HG03039 (cell line): Measurements from ENCODE around the gene RGPD3.
"Not testable (repeated sequence)": the region's sequence is repeated elsewhere in the genome, so short reads cannot be mapped to it uniquely, and the experiment has no call there.

ENCODE experiments used
- ATAC-seq: cut with Tn5 transposase; IDR thresholded peaks from one replicate; pipeline ENCODE4 v1.9.1; 2021; ENCODE audit warnings: mild to moderate bottlenecking, moderate library complexity; ENCODE audit not compliant: unreplicated experiment

The RGPD3 gene

GRCh38 chr2:106468107-106468506 is at the start of gene RGPD3:
Gene RGPD3 (minus strand): TSS chr2:106468413. CDS start chr2:106468288, 125 bp downstream.
- not testable (repeated sequence) for ATAC-seq

GRCh38 chr2:106517329-106517728 is 49.1 kb upstream of the RGPD3 start:
- no peak for ATAC-seq

DNA sequence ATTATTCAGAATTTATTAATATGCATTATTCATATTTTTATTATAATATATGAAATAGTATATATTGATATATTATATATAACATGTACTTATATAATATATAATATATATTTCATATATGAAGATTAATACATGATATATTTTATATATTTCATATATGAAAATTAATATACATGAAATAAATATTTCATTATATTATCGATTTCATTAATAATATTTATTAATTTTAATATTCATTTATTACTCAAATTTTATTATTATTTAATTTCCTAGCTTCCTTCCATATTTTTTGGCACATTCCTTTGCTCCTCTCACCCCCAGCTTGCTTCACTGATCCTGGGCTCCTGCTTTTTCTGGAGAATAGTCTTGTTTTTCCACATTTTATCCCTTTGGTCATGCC is 48.7 kb upstream of the RGPD3 start:
- no peak for ATAC-seq

GRCh38 chr2:106516436-106516835 is 48.2 kb upstream of the RGPD3 start:
- ATAC-seq, result no peak

DNA sequence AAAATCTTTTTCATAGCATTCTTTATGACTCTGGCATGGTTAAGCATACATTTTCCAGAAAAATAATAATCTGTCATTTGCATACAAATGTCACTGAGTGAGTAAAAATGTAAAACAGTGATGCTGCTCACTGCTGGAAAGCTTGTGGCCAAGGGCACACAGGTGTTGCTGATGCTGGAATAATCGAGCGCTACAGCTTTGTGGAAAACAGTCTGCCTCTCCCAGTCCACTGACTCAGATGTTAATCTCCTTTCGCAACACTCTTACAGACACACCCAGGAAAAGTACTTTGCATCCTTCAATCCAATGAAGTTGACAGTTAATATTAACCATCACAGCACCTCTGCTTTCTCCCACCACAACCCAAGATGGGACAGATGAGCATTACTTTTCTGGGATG is 46.6 kb upstream of the RGPD3 start:
- not testable (repeated sequence) for ATAC-seq

- not testable (repeated sequence) for ATAC-seq
Observed at GRCh38 chr2:106513391-106513790, 45.2 kb upstream of the RGPD3 start.

- not testable (repeated sequence) for ATAC-seq
Observed at GRCh38 chr2:106511934-106512333, 43.7 kb upstream of the RGPD3 start.

- ATAC-seq, result not testable (repeated sequence)
Observed at GRCh38 chr2:106511476-106511901, 43.3 kb upstream of the RGPD3 start.

- not testable (repeated sequence) for ATAC-seq
Observed at GRCh38 chr2:106510791-106511190, 42.6 kb upstream of the RGPD3 start.

DNA sequence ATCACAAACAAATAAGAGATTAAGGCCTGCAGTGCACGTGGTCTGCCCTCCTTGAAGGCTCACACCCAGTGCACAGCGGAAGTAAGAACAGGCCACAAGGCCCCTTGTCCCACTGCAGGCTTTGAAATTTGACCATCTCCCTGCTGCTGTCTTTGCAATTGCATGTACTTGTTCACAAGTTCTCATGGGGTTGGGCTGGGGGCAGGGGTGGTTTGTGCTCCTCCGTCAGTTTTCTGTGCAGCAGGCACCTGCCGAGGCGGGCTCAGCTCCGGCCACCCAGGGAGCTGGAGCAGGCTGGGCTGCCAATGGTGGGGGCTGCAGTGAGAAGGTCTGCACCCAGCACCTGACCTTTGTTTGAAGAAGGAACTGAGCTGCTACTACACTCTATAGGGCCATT is 41.2 kb upstream of the RGPD3 start:
- not testable (repeated sequence) for ATAC-seq

- not testable (repeated sequence) for ATAC-seq
Observed at GRCh38 chr2:106508660-106509373, 40.6 kb upstream of the RGPD3 start.

DNA sequence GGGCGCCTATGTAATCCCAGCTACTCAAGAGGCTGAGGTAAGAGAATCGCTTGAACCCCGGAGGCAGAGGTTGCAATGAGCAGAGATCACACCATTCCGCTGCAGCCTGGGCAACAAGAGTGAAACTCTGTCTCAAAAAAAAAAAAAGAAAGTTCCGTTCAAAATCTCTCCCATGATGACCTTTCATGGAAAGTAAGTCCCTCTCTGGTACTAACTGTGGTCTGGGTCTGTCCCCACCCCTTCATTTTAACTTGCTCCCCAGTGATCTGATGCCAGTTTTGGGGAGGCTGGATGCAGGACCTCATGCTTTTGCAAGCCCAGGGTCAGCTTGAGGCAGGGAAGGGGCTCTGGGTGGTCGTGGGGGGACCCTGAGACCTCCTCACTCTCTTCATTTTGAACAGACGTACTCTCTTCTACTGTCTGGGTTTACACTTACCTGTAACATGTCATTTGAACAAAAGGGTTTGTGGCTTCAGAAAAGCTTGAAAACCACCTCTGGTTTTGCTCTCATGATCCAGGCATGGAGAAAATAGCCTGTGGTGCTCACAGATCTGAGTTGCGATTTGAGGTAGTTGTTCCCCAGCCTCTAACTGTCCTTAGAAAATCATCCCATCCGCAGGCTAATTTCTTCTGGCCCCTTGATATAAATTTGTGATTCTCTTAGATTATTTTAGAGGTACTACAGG is 37.9 kb upstream of the RGPD3 start:
- ATAC-seq, result not testable (repeated sequence)

DNA sequence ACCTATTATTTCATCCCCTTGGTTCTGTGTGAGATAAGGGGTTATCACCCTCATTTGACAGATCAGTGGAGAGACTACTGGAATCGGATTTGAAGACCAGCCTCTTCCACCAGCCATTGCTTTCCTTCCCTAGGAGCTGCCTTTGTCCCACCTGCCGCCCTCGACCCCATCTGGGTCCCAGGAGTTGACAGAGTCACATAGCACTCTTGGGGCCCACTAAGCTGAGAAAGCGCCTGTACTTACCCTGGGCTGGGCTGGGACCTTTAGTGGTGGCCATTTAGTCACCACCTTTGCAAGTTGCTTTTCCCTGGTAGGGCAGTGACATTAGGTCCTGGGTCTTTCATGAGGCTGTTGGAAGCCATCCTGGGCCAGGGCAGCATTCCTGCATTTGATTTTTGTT is 36.6 kb upstream of the RGPD3 start:
- not testable (repeated sequence) for ATAC-seq

GRCh38 chr2:106504192-106504591 is 36.0 kb upstream of the RGPD3 start:
- not testable (repeated sequence) for ATAC-seq

- not testable (repeated sequence) for ATAC-seq
Observed at GRCh38 chr2:106502351-106502750, 34.1 kb upstream of the RGPD3 start.

- ATAC-seq, result not testable (repeated sequence)
Observed at GRCh38 chr2:106500350-106500749, 32.1 kb upstream of the RGPD3 start.

- ATAC-seq, result not testable (repeated sequence)
Observed at GRCh38 chr2:106498549-106498948, 30.3 kb upstream of the RGPD3 start.

DNA sequence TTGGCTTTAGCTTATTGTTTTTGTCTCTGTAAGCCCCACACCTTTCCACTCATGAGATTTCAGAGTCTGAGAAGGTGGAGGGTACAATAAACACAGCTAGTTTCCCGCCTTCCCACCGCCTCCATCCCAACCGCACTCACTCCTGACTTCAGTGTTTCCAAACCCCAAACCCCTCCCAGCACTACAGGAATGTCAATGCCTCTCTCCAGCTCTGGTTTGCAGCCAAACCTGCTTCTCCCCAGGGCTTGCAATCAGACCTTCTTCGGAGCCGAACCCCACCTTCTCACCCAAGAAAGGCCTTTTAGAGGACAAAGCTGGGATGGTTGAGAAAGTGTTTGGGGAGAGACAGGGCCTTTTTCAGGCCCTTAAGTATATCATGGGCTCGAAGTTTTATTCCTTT is 24.7 kb upstream of the RGPD3 start:
- ATAC-seq, result not testable (repeated sequence)

GRCh38 chr2:106492399-106492798 is 24.2 kb upstream of the RGPD3 start:
- not testable (repeated sequence) for ATAC-seq

GRCh38 chr2:106489701-106490100 is 21.5 kb upstream of the RGPD3 start:
- ATAC-seq, result not testable (repeated sequence)

DNA sequence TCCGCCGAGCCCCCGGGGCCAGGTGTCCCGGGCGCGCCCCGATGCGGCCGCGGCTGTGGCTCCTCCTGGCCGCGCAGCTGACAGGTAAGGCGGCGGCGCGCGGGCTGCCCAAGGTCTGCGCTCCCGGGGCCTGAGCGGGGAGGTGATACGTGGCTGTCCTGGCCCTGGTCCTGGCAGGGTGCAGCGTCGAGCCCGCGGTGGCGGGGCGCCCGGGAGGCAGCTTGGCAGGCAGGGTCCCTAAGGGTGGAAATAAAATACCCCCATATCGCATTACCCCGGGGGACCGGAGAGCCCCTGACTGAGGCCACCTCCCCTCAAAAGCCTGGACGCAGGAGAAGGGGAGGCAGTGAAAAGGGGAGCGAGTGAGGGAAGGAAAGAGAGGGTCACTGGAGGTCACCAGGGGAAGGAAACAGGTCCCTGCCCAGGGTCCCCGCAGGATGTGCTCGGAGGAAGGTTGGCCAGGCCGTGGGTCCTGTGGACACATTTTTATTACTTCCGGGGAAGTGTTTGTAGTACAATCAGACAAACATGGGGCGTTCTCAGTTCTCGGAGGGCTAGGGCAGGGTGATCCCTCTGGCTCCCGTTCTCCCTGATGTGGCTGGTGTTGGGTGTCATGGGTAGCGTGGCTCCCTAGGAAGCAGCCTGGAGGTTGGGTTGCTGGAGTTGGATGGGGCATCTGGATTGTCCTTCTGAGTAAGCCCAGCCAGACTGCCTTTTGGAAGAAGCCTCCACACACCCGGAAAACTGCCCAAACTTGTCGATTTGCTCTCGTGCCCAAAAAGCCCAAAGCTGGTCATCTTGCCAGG is 19.4 kb upstream of the RGPD3 start:
- ATAC-seq, result not testable (repeated sequence)
